Caco-2 (cell line): ENCODE measurements around the gene DOCK3. TPM values are rescaled to one million over a fixed set of nuclear protein-coding genes. Genes with fewer than 3 reads are reported as not detected.
"Not testable (repeated sequence)": the region's sequence is repeated elsewhere in the genome, so short reads cannot be mapped to it uniquely, and the experiment has no call there.

Source experiments
- BruUV-seq: library from RNA; stranded (reverse); fragments of 400-500 nt; replicated peaks from 2 replicates; lab custom pipeline; 2021; lab: Mats Ljungman, UMichigan
- CTCF ChIA-PET: fragments of 300-600 bp; sonication (Branson Sonifier 250); formaldehyde crosslinking; loops from one replicate; lab custom pipeline; 2022; ENCODE audit warnings: antibody characterized with exemption; lab: Charles Lee
- POLR2A ChIA-PET: fragments of 300-600 bp; sonication (Branson Sonifier 250); formaldehyde crosslinking; loops from one replicate; lab custom pipeline; 2022; ENCODE audit warnings: antibody characterized with exemption; lab: Charles Lee
- DNase-seq, 2 experiments: peaks; one replicate each; pipeline versions ENCODE4 v3.0.0 to v3.0.0-alpha.2; 2020 to 2022
- H3K27me3 ChIP-seq: replicated peaks from 2 replicates; pipeline ENCODE4 v1.6.0; 2011; ENCODE audit warnings: low read length; ENCODE audit not compliant: control insufficient read depth, insufficient read depth
- H3K36me3 ChIP-seq: 2 replicates; pipeline ENCODE4 v1.5.1; 2011; ENCODE audit warnings: low read length; ENCODE audit not compliant: control insufficient read depth, insufficient read depth
- H3K4me1 ChIP-seq: fragments of 250-450 bp; sonication (Bioruptor Pico); 2 replicates; pipeline ENCODE4 v1.5.1; 2020; ENCODE audit warnings: mild to moderate bottlenecking
- H3K4me3 ChIP-seq: 2 replicates; pipeline ENCODE4 v1.5.1; 2011; ENCODE audit warnings: low read depth, mild to moderate bottlenecking, control low read depth, low read length
- H3K9me3 ChIP-seq: fragments of 250-450 bp; sonication (Bioruptor Pico); 2 replicates; pipeline ENCODE4 v1.5.1; 2020; ENCODE audit warnings: mild to moderate bottlenecking, moderate library complexity
- H3K27ac Mint-ChIP-seq: one replicate; pipeline ENCODE4 v1.8.0; 2022; ENCODE audit warnings: mixed read lengths; ENCODE audit not compliant: unreplicated experiment
- H3K27me3 Mint-ChIP-seq: one replicate; pipeline ENCODE4 v1.8.0; 2022; ENCODE audit warnings: mixed read lengths; ENCODE audit not compliant: insufficient read depth, unreplicated experiment
- H3K36me3 Mint-ChIP-seq: one replicate; pipeline ENCODE4 v1.8.0; 2022; ENCODE audit warnings: mild to moderate bottlenecking, mixed read lengths; ENCODE audit not compliant: insufficient read depth, unreplicated experiment
- H3K4me1 Mint-ChIP-seq: one replicate; pipeline ENCODE4 v1.8.0; 2022; ENCODE audit warnings: low read depth, mixed read lengths; ENCODE audit not compliant: unreplicated experiment
- H3K4me3 Mint-ChIP-seq: one replicate; pipeline ENCODE4 v1.8.0; 2022; ENCODE audit warnings: mild to moderate bottlenecking, moderate library complexity, mixed read lengths; ENCODE audit not compliant: unreplicated experiment
- H3K9me3 Mint-ChIP-seq: one replicate; pipeline ENCODE4 v1.8.0; 2022; ENCODE audit warnings: mixed read lengths; ENCODE audit not compliant: unreplicated experiment
- intact Hi-C: fragments of 100-400 bp; cut with micrococcal nuclease; formaldehyde crosslinking; loops from one replicate; pipeline ENCODE4 v1.10.0; 2022; ENCODE audit not compliant: unreplicated experiment
- total RNA-seq: library from RNA; stranded (reverse); gene quantifications from 2 replicates; pipeline ENCODE4 v1.2.3, GENCODE V29; 2022
- TF ChIP-seq, protein P1 (sequence below), 2 experiments: fragments of 200-600 bp in 1 of 2; IDR thresholded peaks; 1 replicate in 1 of 2; 2 replicates in 1 of 2; pipeline versions ENCODE4 v1.5.1 to v1.8.0; 2011 to 2022; ENCODE audit warnings: antibody characterized with exemption in 1 of 2, control low read depth in 1 of 2, inconsistent platforms in 1 of 2, low read depth in 1 of 2, low read length in 1 of 2, mild to moderate bottlenecking in 1 of 2, moderate library complexity in 1 of 2; ENCODE audit not compliant: insufficient read depth in 1 of 2, severe bottlenecking in 1 of 2, unreplicated experiment in 1 of 2

Gene DOCK3
- total RNA-seq, 1 experiment from 2014 or later: 0.05 TPM

DNA sequence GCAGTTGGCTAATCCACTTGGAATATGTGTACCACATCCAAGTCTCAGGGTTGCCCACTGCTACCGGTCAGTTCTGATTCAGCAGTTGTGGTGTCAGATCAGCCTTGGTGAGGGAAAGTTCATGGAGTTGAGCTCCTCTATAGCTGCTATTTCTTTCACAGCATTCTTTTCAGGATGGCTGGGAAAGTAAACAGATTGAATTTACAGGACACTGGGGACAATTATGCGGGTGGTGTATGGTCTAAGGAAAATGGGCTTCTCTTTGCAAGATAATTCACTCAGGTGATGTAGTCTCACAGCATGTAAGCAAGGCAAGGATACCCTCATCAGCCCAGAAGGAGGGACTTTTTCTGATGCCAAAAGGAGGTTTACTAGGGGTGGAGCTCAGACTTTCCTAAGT is 249.9 kb downstream of the DOCK3 start:
- Histone ChIP-seq H3K4me1 (no peaks in the 10 kb centered on the region), H3K27me3 (no peaks in the 10 kb centered on the region; the same call in 1 of the 2 replicates), H3K4me3 (no peak overlapping the region), H3K9me3 (no peaks in the 10 kb centered on the region), H3K36me3 (no peaks in the 10 kb centered on the region)
- Mint-ChIP-seq H3K4me3 (no peak overlapping the region), H3K27me3 (peaks cover 4% of the 10 kb centered on the region), H3K4me1 (no peaks in the 10 kb centered on the region), H3K9me3 (no peaks in the 10 kb centered on the region), H3K36me3 (no peaks in the 10 kb centered on the region), H3K27ac (no peak overlapping the region)
- BruUV-seq: no TSS peak
- TF ChIP-seq, protein P1, sequence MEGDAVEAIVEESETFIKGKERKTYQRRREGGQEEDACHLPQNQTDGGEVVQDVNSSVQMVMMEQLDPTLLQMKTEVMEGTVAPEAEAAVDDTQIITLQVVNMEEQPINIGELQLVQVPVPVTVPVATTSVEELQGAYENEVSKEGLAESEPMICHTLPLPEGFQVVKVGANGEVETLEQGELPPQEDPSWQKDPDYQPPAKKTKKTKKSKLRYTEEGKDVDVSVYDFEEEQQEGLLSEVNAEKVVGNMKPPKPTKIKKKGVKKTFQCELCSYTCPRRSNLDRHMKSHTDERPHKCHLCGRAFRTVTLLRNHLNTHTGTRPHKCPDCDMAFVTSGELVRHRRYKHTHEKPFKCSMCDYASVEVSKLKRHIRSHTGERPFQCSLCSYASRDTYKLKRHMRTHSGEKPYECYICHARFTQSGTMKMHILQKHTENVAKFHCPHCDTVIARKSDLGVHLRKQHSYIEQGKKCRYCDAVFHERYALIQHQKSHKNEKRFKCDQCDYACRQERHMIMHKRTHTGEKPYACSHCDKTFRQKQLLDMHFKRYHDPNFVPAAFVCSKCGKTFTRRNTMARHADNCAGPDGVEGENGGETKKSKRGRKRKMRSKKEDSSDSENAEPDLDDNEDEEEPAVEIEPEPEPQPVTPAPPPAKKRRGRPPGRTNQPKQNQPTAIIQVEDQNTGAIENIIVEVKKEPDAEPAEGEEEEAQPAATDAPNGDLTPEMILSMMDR (IDR thresholded peaks at IDR 0.05; ENCODE audit: insufficient read depth in 1 of 2, low read depth in 1 of 2, low read length in 1 of 2, severe bottlenecking in 1 of 2, unreplicated experiment in 1 of 2): no peak
- DNase-seq: no peak
- ChIA-PET POLR2A (no interaction called here), CTCF (no interaction called here)
- intact Hi-C loops: no loop called here

- BruUV-seq: no TSS peak
- Mint-ChIP-seq H3K36me3 (no peaks in the 10 kb centered on the region), H3K27ac (no peak overlapping the region), H3K9me3 (no peaks in the 10 kb centered on the region), H3K27me3 (peaks cover 10% of the 10 kb centered on the region), H3K4me1 (no peaks in the 10 kb centered on the region), H3K4me3 (no peak overlapping the region)
- no peak overlapping the region for H3K4me3 ChIP-seq
- H3K4me1 ChIP-seq: no peaks in the 10 kb centered on the region
- DNase-seq: no peak
- TF ChIP-seq, protein P1 (IDR thresholded peaks at IDR 0.05; ENCODE audit: insufficient read depth in 1 of 2, low read depth in 1 of 2, low read length in 1 of 2, severe bottlenecking in 1 of 2, unreplicated experiment in 1 of 2): no peak
- ChIA-PET POLR2A (no interaction called here), CTCF (no interaction called here)
- no peaks in the 10 kb centered on the region for H3K9me3 ChIP-seq
- H3K36me3 ChIP-seq: no peaks in the 10 kb centered on the region
- intact Hi-C loops: no loop called here
- no peaks in the 10 kb centered on the region; the same call in 1 of the 2 replicates for H3K27me3 ChIP-seq
Measured at GRCh38 chr3:50926868-50927267, 252.1 kb downstream of the DOCK3 start.

- peaks cover 2% of the 10 kb centered on the region; the same call in 1 of the 2 replicates for H3K9me3 ChIP-seq
- POLR2A ChIA-PET: no interaction called here
- Mint-ChIP-seq H3K4me1 (no peaks in the 10 kb centered on the region), H3K9me3 (peaks cover 12% of the 10 kb centered on the region), H3K4me3 (no peak overlapping the region), H3K27ac (no peak overlapping the region), H3K27me3 (peaks cover 14% of the 10 kb centered on the region), H3K36me3 (no peaks in the 10 kb centered on the region)
- no TSS peak for BruUV-seq
- TF ChIP-seq, protein P1 (IDR thresholded peaks at IDR 0.05; ENCODE audit: insufficient read depth in 1 of 2, low read depth in 1 of 2, low read length in 1 of 2, severe bottlenecking in 1 of 2, unreplicated experiment in 1 of 2): no peak
- no peaks in the 10 kb centered on the region for H3K36me3 ChIP-seq
- H3K4me3 ChIP-seq: no peak overlapping the region
- DNase-seq: no peak
- no peaks in the 10 kb centered on the region; the same call in 1 of the 2 replicates for H3K27me3 ChIP-seq
- intact Hi-C loops: no loop called here
- no peaks in the 10 kb centered on the region for H3K4me1 ChIP-seq
- CTCF ChIA-PET: no interaction called here
Measured at GRCh38 chr3:50930371-50931208, 255.9 kb downstream of the DOCK3 start.

DNA sequence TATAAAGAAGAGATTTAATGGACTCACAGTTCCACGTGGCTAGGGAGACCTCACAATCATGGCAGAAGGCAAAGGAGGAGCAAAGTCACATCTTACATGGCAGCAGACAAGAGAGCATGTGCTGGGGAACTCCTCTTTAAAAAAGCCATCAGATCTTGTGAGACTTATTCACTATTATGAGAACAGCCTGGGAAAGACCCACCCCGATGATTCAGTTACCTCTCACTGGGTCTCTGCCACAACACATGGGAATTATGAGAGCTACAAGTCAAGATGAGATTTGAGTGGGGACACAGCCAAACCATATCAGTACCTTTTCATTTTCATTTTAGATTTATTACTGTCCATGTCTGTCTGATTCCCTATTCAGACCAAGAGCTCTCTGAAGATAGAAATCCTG is 258.2 kb downstream of the DOCK3 start:
- H3K4me1 ChIP-seq, intact Hi-C loops, DNase-seq, H3K27me3 ChIP-seq, H3K4me3 Mint-ChIP-seq, H3K4me1 Mint-ChIP-seq, H3K36me3 Mint-ChIP-seq, CTCF ChIA-PET, BruUV-seq, POLR2A ChIA-PET, H3K9me3 ChIP-seq, H3K4me3 ChIP-seq, H3K27ac Mint-ChIP-seq, H3K36me3 ChIP-seq: not testable (repeated sequence)
- Mint-ChIP-seq H3K9me3 (peaks cover 26% of the 10 kb centered on the region), H3K27me3 (peaks cover 14% of the 10 kb centered on the region)
